HepG2 (cell line): ENCODE results near the gene LHB. TPM values are rescaled to one million over a fixed set of nuclear protein-coding genes. Genes with fewer than 3 reads are reported as not detected.

Experiments
- CREM ChIP-seq, 2 experiments: sonication (generic) in 1 of 2; formaldehyde crosslinking in 1 of 2; IDR thresholded peaks; 2 replicates each; pipeline versions ENCODE4 v1.4.0 to v1.6.1; 2016 to 2020; ENCODE audit warnings: antibody characterized with exemption in 1 of 2, mild to moderate bottlenecking in 1 of 2, missing genetic modification reagents in 1 of 2
- EP300 ChIP-seq, 3 experiments: sonication (generic) in 1 of 3; formaldehyde crosslinking in 1 of 3; IDR thresholded peaks; 2 replicates each; pipeline versions ENCODE4 v1.5.1 to v1.6.1; 2011 to 2020; ENCODE audit warnings: low read depth in 2 of 3, low read length in 2 of 3, borderline replicate concordance in 1 of 3, improper control_type of control experiment in 1 of 3, mild to moderate bottlenecking in 1 of 3, missing genetic modification reagents in 1 of 3, moderate library complexity in 1 of 3
- ISX ChIP-seq: sonication (generic); formaldehyde crosslinking; conservative IDR thresholded peaks from 2 replicates; pipeline ENCODE4 v1.5.0; 2020; ENCODE audit warnings: missing genetic modification reagents
- ZNF235 ChIP-seq: sonication (generic); formaldehyde crosslinking; IDR thresholded peaks from 2 replicates; pipeline ENCODE4 v1.8.1; 2023; ENCODE audit warnings: mild to moderate bottlenecking, missing genetic modification reagents, borderline replicate concordance
- ZNF260 ChIP-seq: sonication (generic); formaldehyde crosslinking; IDR thresholded peaks from 2 replicates; pipeline ENCODE4 v1.4.0; 2020; ENCODE audit warnings: missing genetic modification reagents, low read depth, mild to moderate bottlenecking, borderline replicate concordance
- ZNF547 ChIP-seq: sonication (generic); formaldehyde crosslinking; IDR thresholded peaks from 2 replicates; pipeline ENCODE4 v1.5.1; 2020; ENCODE audit warnings: mild to moderate bottlenecking, missing genetic modification reagents
- ZNF550 ChIP-seq: sonication (generic); formaldehyde crosslinking; IDR thresholded peaks from 2 replicates; pipeline ENCODE4 v1.4.0; 2020; ENCODE audit warnings: mild to moderate bottlenecking, missing genetic modification reagents, borderline replicate concordance
- ZNF644 ChIP-seq: IDR thresholded peaks from 2 replicates; pipeline ENCODE4 v1.6.1; 2016; ENCODE audit warnings: low read depth
- ZSCAN31 ChIP-seq: sonication (generic); formaldehyde crosslinking; IDR thresholded peaks from 2 replicates; pipeline ENCODE4 v1.5.0; 2020; ENCODE audit warnings: low read depth, mild to moderate bottlenecking, missing genetic modification reagents
- polyA plus RNA-seq, 8 experiments: library from polyadenylated mRNA; depleted of rRNA in 3 of 8; stranded (reverse) in 7 of 8; unstranded in 1 of 8; fragments of >200 nt; fragmentation: Illumina TruSeq in 4 of 8; extraction: Trizol in 4 of 8; gene quantifications; 2 replicates each; pipeline versions ENCODE4 v1.2.1 to v1.2.3, GENCODE V29; 2011 to 2016; ENCODE audit warnings: low read depth in 4 of 8, missing spikeins in 1 of 8, mixed read lengths in 1 of 8; ENCODE audit not compliant: insufficient read depth in 1 of 8
- total RNA-seq, 5 experiments: library from RNA; depleted of rRNA; stranded (reverse); fragments of >200 nt; fragmentation: Illumina TruSeq; extraction: Trizol; gene quantifications; 2 replicates each; pipeline ENCODE4 v1.2.3, GENCODE V29; 2016; ENCODE audit warnings: low read depth in 1 of 5
- TF ChIP-seq, protein P1 (sequence below): sonication (generic); formaldehyde crosslinking; IDR thresholded peaks from 2 replicates; pipeline ENCODE4 v1.5.1; 2020; ENCODE audit warnings: mild to moderate bottlenecking, missing genetic modification reagents, moderate library complexity
- TF ChIP-seq, protein P2 (sequence below): sonication (generic); formaldehyde crosslinking; IDR thresholded peaks from 2 replicates; pipeline ENCODE4 v1.9.0; 2021; ENCODE audit warnings: missing genetic modification reagents, borderline replicate concordance
- TF ChIP-seq, protein P3 (sequence below): sonication (generic); formaldehyde crosslinking; IDR thresholded peaks from 2 replicates; pipeline ENCODE4 v1.4.0; 2020; ENCODE audit warnings: mild to moderate bottlenecking, missing genetic modification reagents
- TF ChIP-seq, protein P4 (sequence below): sonication (generic); formaldehyde crosslinking; IDR thresholded peaks from 2 replicates; pipeline ENCODE4 v1.5.0; 2020; ENCODE audit warnings: mild to moderate bottlenecking, missing genetic modification reagents, borderline replicate concordance

Gene LHB
- total and polyA plus RNA-seq, 2 of the 13 experiments (the other 11 are each of a cell fraction or from before 2014, with no cell fraction given) = not detected

DNA sequence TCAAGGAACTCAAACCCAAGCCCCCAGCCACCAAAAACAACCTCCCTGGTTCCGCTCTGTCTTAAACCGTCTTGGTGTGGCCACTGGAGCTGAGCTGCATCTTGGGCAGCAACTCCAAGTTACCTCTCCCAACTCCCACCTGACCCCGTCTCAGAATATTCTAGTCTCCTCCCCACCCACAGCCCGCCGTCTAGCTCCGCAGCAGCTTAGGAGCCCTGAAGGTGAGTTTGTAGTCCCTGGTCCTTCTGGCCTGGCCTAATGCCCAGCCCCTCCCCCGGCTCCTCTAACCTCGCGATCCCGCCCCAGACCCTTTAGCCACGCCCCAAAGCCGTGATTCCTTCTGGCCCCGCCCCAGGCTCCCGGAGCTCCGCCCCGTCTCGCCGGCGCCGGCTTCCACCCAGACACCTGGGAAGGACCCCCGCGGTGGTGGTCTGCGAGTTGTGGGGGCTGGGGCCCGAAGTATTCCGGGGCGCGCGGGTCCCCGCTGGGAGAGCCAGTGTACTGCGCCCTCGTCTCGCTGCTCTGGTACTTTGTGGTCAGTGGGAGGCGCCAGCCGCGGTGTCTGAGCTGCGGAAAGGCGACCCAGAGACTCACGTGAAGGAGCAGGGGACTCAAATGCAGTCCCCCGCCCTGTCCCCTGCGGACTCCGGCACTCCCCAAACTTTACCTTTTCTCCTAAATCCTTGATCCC, 2.5 kb upstream of the LHB start (continued):
- TF ChIP-seq, protein P1, sequence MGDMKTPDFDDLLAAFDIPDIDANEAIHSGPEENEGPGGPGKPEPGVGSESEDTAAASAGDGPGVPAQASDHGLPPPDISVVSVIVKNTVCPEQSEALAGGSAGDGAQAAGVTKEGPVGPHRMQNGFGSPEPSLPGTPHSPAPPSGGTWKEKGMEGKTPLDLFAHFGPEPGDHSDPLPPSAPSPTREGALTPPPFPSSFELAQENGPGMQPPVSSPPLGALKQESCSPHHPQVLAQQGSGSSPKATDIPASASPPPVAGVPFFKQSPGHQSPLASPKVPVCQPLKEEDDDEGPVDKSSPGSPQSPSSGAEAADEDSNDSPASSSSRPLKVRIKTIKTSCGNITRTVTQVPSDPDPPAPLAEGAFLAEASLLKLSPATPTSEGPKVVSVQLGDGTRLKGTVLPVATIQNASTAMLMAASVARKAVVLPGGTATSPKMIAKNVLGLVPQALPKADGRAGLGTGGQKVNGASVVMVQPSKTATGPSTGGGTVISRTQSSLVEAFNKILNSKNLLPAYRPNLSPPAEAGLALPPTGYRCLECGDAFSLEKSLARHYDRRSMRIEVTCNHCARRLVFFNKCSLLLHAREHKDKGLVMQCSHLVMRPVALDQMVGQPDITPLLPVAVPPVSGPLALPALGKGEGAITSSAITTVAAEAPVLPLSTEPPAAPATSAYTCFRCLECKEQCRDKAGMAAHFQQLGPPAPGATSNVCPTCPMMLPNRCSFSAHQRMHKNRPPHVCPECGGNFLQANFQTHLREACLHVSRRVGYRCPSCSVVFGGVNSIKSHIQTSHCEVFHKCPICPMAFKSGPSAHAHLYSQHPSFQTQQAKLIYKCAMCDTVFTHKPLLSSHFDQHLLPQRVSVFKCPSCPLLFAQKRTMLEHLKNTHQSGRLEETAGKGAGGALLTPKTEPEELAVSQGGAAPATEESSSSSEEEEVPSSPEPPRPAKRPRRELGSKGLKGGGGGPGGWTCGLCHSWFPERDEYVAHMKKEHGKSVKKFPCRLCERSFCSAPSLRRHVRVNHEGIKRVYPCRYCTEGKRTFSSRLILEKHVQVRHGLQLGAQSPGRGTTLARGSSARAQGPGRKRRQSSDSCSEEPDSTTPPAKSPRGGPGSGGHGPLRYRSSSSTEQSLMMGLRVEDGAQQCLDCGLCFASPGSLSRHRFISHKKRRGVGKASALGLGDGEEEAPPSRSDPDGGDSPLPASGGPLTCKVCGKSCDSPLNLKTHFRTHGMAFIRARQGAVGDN = peak; percentile 45
- TF ChIP-seq ZNF260 (CRISPR knock-in tag) (no peak), ZNF235 (CRISPR knock-in tag) (no peak), ZNF550 (CRISPR knock-in tag) (no peak), ZNF547 (CRISPR knock-in tag) (no peak), EP300 (IDR thresholded peaks at IDR 0.05; ENCODE audit: low read depth in 2 of 2, low read length in 2 of 2) (no peak), EP300 (CRISPR knock-in tag; IDR thresholded peaks at IDR 0.05; ENCODE audit: borderline replicate concordance) (no peak), CREM (IDR thresholded peaks at IDR 0.05) (no peak), CREM (CRISPR knock-in tag; IDR thresholded peaks at IDR 0.05) (no peak), ZSCAN31 (CRISPR knock-in tag) (0 out of 2 replicates have a peak, but pooled peaks have one; percentile 32), ZNF644 (CRISPR knock-in tag) (no peak), ISX (no peak)
- TF ChIP-seq, protein P2, sequence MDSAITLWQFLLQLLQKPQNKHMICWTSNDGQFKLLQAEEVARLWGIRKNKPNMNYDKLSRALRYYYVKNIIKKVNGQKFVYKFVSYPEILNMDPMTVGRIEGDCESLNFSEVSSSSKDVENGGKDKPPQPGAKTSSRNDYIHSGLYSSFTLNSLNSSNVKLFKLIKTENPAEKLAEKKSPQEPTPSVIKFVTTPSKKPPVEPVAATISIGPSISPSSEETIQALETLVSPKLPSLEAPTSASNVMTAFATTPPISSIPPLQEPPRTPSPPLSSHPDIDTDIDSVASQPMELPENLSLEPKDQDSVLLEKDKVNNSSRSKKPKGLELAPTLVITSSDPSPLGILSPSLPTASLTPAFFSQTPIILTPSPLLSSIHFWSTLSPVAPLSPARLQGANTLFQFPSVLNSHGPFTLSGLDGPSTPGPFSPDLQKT (CRISPR knock-in tag) = no peak
- TF ChIP-seq, protein P3, sequence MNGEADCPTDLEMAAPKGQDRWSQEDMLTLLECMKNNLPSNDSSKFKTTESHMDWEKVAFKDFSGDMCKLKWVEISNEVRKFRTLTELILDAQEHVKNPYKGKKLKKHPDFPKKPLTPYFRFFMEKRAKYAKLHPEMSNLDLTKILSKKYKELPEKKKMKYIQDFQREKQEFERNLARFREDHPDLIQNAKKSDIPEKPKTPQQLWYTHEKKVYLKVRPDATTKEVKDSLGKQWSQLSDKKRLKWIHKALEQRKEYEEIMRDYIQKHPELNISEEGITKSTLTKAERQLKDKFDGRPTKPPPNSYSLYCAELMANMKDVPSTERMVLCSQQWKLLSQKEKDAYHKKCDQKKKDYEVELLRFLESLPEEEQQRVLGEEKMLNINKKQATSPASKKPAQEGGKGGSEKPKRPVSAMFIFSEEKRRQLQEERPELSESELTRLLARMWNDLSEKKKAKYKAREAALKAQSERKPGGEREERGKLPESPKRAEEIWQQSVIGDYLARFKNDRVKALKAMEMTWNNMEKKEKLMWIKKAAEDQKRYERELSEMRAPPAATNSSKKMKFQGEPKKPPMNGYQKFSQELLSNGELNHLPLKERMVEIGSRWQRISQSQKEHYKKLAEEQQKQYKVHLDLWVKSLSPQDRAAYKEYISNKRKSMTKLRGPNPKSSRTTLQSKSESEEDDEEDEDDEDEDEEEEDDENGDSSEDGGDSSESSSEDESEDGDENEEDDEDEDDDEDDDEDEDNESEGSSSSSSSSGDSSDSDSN = no peak
- TF ChIP-seq, protein P4, sequence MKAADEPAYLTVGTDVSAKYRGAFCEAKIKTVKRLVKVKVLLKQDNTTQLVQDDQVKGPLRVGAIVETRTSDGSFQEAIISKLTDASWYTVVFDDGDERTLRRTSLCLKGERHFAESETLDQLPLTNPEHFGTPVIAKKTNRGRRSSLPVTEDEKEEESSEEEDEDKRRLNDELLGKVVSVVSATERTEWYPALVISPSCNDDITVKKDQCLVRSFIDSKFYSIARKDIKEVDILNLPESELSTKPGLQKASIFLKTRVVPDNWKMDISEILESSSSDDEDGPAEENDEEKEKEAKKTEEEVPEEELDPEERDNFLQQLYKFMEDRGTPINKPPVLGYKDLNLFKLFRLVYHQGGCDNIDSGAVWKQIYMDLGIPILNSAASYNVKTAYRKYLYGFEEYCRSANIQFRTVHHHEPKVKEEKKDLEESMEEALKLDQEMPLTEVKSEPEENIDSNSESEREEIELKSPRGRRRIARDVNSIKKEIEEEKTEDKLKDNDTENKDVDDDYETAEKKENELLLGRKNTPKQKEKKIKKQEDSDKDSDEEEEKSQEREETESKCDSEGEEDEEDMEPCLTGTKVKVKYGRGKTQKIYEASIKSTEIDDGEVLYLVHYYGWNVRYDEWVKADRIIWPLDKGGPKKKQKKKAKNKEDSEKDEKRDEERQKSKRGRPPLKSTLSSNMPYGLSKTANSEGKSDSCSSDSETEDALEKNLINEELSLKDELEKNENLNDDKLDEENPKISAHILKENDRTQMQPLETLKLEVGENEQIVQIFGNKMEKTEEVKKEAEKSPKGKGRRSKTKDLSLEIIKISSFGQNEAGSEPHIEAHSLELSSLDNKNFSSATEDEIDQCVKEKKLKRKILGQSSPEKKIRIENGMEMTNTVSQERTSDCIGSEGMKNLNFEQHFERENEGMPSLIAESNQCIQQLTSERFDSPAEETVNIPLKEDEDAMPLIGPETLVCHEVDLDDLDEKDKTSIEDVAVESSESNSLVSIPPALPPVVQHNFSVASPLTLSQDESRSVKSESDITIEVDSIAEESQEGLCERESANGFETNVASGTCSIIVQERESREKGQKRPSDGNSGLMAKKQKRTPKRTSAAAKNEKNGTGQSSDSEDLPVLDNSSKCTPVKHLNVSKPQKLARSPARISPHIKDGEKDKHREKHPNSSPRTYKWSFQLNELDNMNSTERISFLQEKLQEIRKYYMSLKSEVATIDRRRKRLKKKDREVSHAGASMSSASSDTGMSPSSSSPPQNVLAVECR (CRISPR knock-in tag) = 0 out of 2 replicates have a peak, but pooled peaks have one; percentile 6
